ENCODE measurements around the gene CELF1.

Gene CELF1

GRCh38 chr11:47552566-47553405, at the start of gene CELF1:
CELF1 (minus strand) TSS chr11:47553132; CDS start chr11:47499523, 53,609 bp downstream.
- peak; percentile 94 for DNase-seq

GRCh38 chr11:47599902-47600301, 47.0 kb upstream of the CELF1 start:
- DNase-seq, result no peak

- DNase-seq, result no peak
Measured at GRCh38 chr11:47595967-47596366, 43.0 kb upstream of the CELF1 start.

GRCh38 chr11:47595029-47595428, 42.1 kb upstream of the CELF1 start:
- DNase-seq, result no peak

- DNase-seq, result no peak
Measured at GRCh38 chr11:47593934-47594855, 41.3 kb upstream of the CELF1 start, which contains the start of gene C1QTNF4. C1QTNF4 (minus strand) TSS chr11:47594411; CDS start chr11:47590810, 3,601 bp downstream.

GRCh38 chr11:47593492-47593933, 40.6 kb upstream of the CELF1 start:
- no peak for DNase-seq

GRCh38 chr11:47592970-47593369, 40.0 kb upstream of the CELF1 start:
- DNase-seq, result no peak

- DNase-seq, result no peak
Measured at GRCh38 chr11:47592251-47592650, 39.3 kb upstream of the CELF1 start.

- DNase-seq, result no peak
Measured at GRCh38 chr11:47591764-47592163, 38.8 kb upstream of the CELF1 start.

- DNase-seq, result peak; percentile 79
Measured at GRCh38 chr11:47589977-47590861, 37.3 kb upstream of the CELF1 start.

- peak; percentile 65 for DNase-seq
Measured at GRCh38 chr11:47589584-47589976, 36.6 kb upstream of the CELF1 start.

- no peak for DNase-seq
Measured at GRCh38 chr11:47589118-47589517, 36.2 kb upstream of the CELF1 start.

- peak; percentile 72 for DNase-seq
Measured at GRCh38 chr11:47587723-47588326, 34.9 kb upstream of the CELF1 start.

- no peak for DNase-seq
Measured at GRCh38 chr11:47587039-47587716, 34.2 kb upstream of the CELF1 start.

- DNase-seq, result peak; percentile 82
Measured at GRCh38 chr11:47586098-47586855, 33.3 kb upstream of the CELF1 start, which contains the start of gene FAM180B. FAM180B (plus strand) TSS chr11:47586678; CDS start chr11:47586769, 91 bp downstream.

GRCh38 chr11:47583844-47584243, 30.9 kb upstream of the CELF1 start:
- DNase-seq, result no peak

GRCh38 chr11:47578524-47579494, 25.9 kb upstream of the CELF1 start, which contains the start of the genes KBTBD4 and NDUFS3:
KBTBD4 (minus strand) TSS chr11:47578970; CDS start chr11:47578951, 19 bp downstream.
NDUFS3 (plus strand) TSS chr11:47579074; CDS start chr11:47579092, 18 bp downstream.
- DNase-seq, result peak; percentile 93

GRCh38 chr11:47577460-47578041, 24.6 kb upstream of the CELF1 start:
- no peak for DNase-seq
